B cell (primary cell): ENCODE results near the gene MAP3K1. TPM values are rescaled to one million over a fixed set of nuclear protein-coding genes. Genes with fewer than 3 reads are reported as not detected.

ENCODE experiments used
- ATAC-seq: fragments of 200-7000 bp; cut with Tn5 transposase; one replicate; pipeline ENCODE4 v1.10.0; 2021; ENCODE audit warnings: low read depth, mild to moderate bottlenecking, moderate number of reproducible peaks, moderate library complexity
- CTCF ChIA-PET: fragments of 350-600 bp; sonication (Branson Sonifier 250); formaldehyde crosslinking; loops from one replicate; lab custom pipeline; 2021; ENCODE audit warnings: antibody characterized with exemption, inconsistent platforms; lab: Charles Lee
- POLR2A ChIA-PET: fragments of 350-600 bp; sonication (Branson Sonifier 250); formaldehyde crosslinking; loops from one replicate; lab custom pipeline; 2021; ENCODE audit warnings: antibody characterized with exemption; lab: Charles Lee
- DNase-seq: peaks from one replicate; pipeline ENCODE4 v3.0.0; 2013
- H2AFZ ChIP-seq: 2 replicates; pipeline ENCODE4 v1.6.1; 2012; ENCODE audit warnings: mild to moderate bottlenecking, low read depth, low read length; ENCODE audit not compliant: insufficient read depth, poor library complexity, severe bottlenecking
- H3K27ac ChIP-seq, 2 donors: 1 replicate in 1 of 2; 2 replicates in 1 of 2; pipeline ENCODE4 v1.5.1; 2012 to 2013; ENCODE audit warnings: low read length in 2 of 2, mild to moderate bottlenecking in 2 of 2, moderate library complexity in 1 of 2
- H3K27me3 ChIP-seq, 4 experiments: fragments of 200-600 bp in 1 of 4; sonication (generic) in 1 of 4; replicated peaks in 1 of 4; 1 replicate in 2 of 4; 2 replicates in 2 of 4; pipeline versions ENCODE4 v1.6.1 to v1.7.0; 2013 to 2016; ENCODE audit warnings: low read length in 3 of 4, mild to moderate bottlenecking in 2 of 4, mixed read lengths in 1 of 4, moderate library complexity in 1 of 4; ENCODE audit not compliant: insufficient read depth in 4 of 4, control insufficient read depth in 3 of 4; ENCODE audit errors: control extremely low read depth in 1 of 4
- H3K36me3 ChIP-seq, 2 experiments: replicated peaks in 1 of 2; 1 replicate in 1 of 2; 2 replicates in 1 of 2; pipeline versions ENCODE4 v1.6.1 to v1.7.1; 2013; ENCODE audit warnings: low read length in 1 of 2; ENCODE audit not compliant: insufficient read depth in 2 of 2, control insufficient read depth in 1 of 2; ENCODE audit errors: control extremely low read depth in 1 of 2, extremely low read depth in 1 of 2
- H3K4me1 ChIP-seq, 2 donors: fragments of 200-600 bp in 1 of 2; sonication (generic) in 1 of 2; 1 replicate in 1 of 2; 2 replicates in 1 of 2; pipeline versions ENCODE4 v1.5.1 to v1.6.1; 2013 to 2017; ENCODE audit warnings: low read length in 2 of 2; ENCODE audit not compliant: control insufficient read depth in 2 of 2, insufficient read depth in 2 of 2
- H3K4me2 ChIP-seq: replicated peaks from 2 replicates; pipeline ENCODE3; 2012; ENCODE audit warnings: mild to moderate bottlenecking, low read depth, low read length; ENCODE audit not compliant: poor library complexity, severe bottlenecking
- H3K4me3 ChIP-seq, 5 experiments: fragments of 200-600 bp in 1 of 5; sonication (generic) in 1 of 5; 1 replicate in 3 of 5; 2 replicates in 2 of 5; pipeline versions ENCODE4 v1.5.1 to v1.7.0; 2011 to 2016; ENCODE audit warnings: low read length in 4 of 5, mild to moderate bottlenecking in 4 of 5, low read depth in 2 of 5, control low read depth in 1 of 5, moderate library complexity in 1 of 5; ENCODE audit not compliant: insufficient read depth in 1 of 5; ENCODE audit errors: control extremely low read depth in 1 of 5, extremely low read depth in 1 of 5
- H3K79me2 ChIP-seq: fragments of 200-600 bp; sonication (generic); one replicate; pipeline ENCODE4 v1.6.0; 2016; ENCODE audit warnings: low read length; ENCODE audit not compliant: control insufficient read depth, insufficient read depth
- H3K9ac ChIP-seq: fragments of 200-600 bp; sonication (generic); 2 replicates; pipeline ENCODE4 v1.6.1; 2017; ENCODE audit warnings: mild to moderate bottlenecking, low read length, moderate library complexity
- H3K9me3 ChIP-seq, 3 donors: one replicate each; pipeline versions ENCODE4 v1.6.1 to v1.7.1; 2013; ENCODE audit warnings: low read length in 2 of 3; ENCODE audit not compliant: control insufficient read depth in 2 of 3, insufficient read depth in 1 of 3; ENCODE audit errors: control extremely low read depth in 1 of 3
- H4K20me1 ChIP-seq: 2 replicates; pipeline ENCODE4 v1.6.0; 2012; ENCODE audit warnings: mild to moderate bottlenecking, low read length; ENCODE audit not compliant: insufficient read depth, control insufficient read depth, poor library complexity, severe bottlenecking
- H3K27ac Mint-ChIP-seq: one replicate; pipeline ENCODE4 v1.8.0; 2021; ENCODE audit warnings: mixed read lengths
- H3K27me3 Mint-ChIP-seq: one replicate; pipeline ENCODE4 v1.8.0; 2021; ENCODE audit warnings: mixed read lengths
- H3K4me1 Mint-ChIP-seq: one replicate; pipeline ENCODE4 v1.8.0; 2021; ENCODE audit warnings: mixed read lengths
- H3K4me3 Mint-ChIP-seq: one replicate; pipeline ENCODE4 v1.8.0; 2021; ENCODE audit warnings: mixed read lengths
- H3K9me3 Mint-ChIP-seq: one replicate; pipeline ENCODE4 v1.8.0; 2022; ENCODE audit warnings: mixed read lengths; ENCODE audit not compliant: insufficient read depth
- CTCF ChIP-seq: fragments of 200-600 bp; IDR thresholded peaks from one replicate; pipeline ENCODE4 v1.8.0; 2022; ENCODE audit warnings: antibody characterized with exemption, mild to moderate bottlenecking
- EZH2 ChIP-seq: IDR thresholded peaks from 2 replicates; pipeline ENCODE4 v1.6.1; 2012; ENCODE audit warnings: borderline replicate concordance, low read depth, mild to moderate bottlenecking, moderate library complexity, low read length; ENCODE audit not compliant: insufficient read depth, poor library complexity, severe bottlenecking
- WGBS: methylation state at CpG from one replicate; pipeline ENCODE4 v1.1.5; 2013; ENCODE audit warnings: missing lambda C conversion rate; ENCODE audit not compliant: insufficient coverage; 5-methylcytosine and 5-hydroxymethylcytosine counted together
- intact Hi-C: fragments of 100-400 bp; cut with micrococcal nuclease; formaldehyde crosslinking; loops from one replicate; pipeline ENCODE4 v1.10.0; 2022
- polyA plus RNA-seq: library from polyadenylated mRNA; depleted of rRNA; stranded (reverse); fragments of >200 nt; gene quantifications from 2 replicates; pipeline ENCODE4 v1.2.3, GENCODE V29; 2012
- total RNA-seq, 2 donors: library from RNA; stranded (reverse); fragments of 120-200 nt in 1 of 2; gene quantifications; 1 replicate in 1 of 2; 2 replicates in 1 of 2; pipeline versions ENCODE4 v1.2.3 to v1.2.4, GENCODE V29; 2013 to 2022

Gene MAP3K1
- total and polyA plus RNA-seq, 2 donors (not counting 1 experiment from before 2014, with no cell fraction given), result 51.7 to 160 TPM

GRCh38 chr5:56851258-56851941, 36.1 kb downstream of the MAP3K1 start:
- Histone ChIP-seq H3K9ac (peak overlapping the region; percentile 13), H3K4me2 (peak overlapping the region; percentile 60), H3K4me3 (no peak overlapping the region), H3K36me3 (peaks cover 0 to 4% of the 10 kb centered on the region in 2 experiments), H3K9me3 (no peaks in the 10 kb centered on the region), H4K20me1 (peaks cover 97% of the 10 kb centered on the region), H3K27me3 (no peaks in the 10 kb centered on the region), H2AFZ (no peak overlapping the region), H3K27ac (peak overlapping the region in 1 of 2 donors; percentile 84), H3K4me1 (peaks cover 71 to 98% of the 10 kb centered on the region in 2 donors), H3K79me2 (peaks cover 100% of the 10 kb centered on the region)
- H3K4me1 Mint-ChIP-seq, result peaks cover 91% of the 10 kb centered on the region
- DNase-seq (no peak), ATAC-seq (no peak)
- ChIA-PET CTCF (interaction anchor here (1.2 to 1.4 kb wide), 3 partner anchors 10 to 581 kb away, joined by 3 to 8 read pairs (median 4); no protein-coding TSS in a partner anchor), POLR2A (interaction anchor here (1.2 kb wide), 1 partner anchor 581 kb away, joined by 3 read pairs; no protein-coding TSS in a partner anchor)
- H3K27ac Mint-ChIP-seq, result peak overlapping the region; percentile 43
- no peak for TF ChIP-seq CTCF
- WGBS, result 89% methylated on average over 3 of the region's 6 CpGs
- intact Hi-C loops, result no loop called here
- no peaks in the 10 kb centered on the region for H3K9me3 Mint-ChIP-seq
- H3K4me3 Mint-ChIP-seq, result peak overlapping the region; percentile 56
- H3K27me3 Mint-ChIP-seq, result no peaks in the 10 kb centered on the region

GRCh38 chr5:56852228-56853000, 37.1 kb downstream of the MAP3K1 start:
- H3K9me3 Mint-ChIP-seq, result no peaks in the 10 kb centered on the region
- no CpG with 5 or more reads among the region's 3 CpGs for WGBS
- Histone ChIP-seq H3K27ac (peak overlapping the region; percentile 11 to 84), H3K4me2 (peak overlapping the region; percentile 60), H3K36me3 (peaks cover 0 to 11% of the 10 kb centered on the region in 2 experiments), H3K4me3 (peak overlapping the region in 2 of 5 experiments; percentile 23 to 29), H3K79me2 (peaks cover 100% of the 10 kb centered on the region), H3K9me3 (no peaks in the 10 kb centered on the region), H3K4me1 (peaks cover 66 to 96% of the 10 kb centered on the region in 2 donors), H3K9ac (peak overlapping the region; percentile 46), H2AFZ (no peak overlapping the region), H4K20me1 (peaks cover 97% of the 10 kb centered on the region), H3K27me3 (no peaks in the 10 kb centered on the region)
- peak overlapping the region; percentile 70 for H3K27ac Mint-ChIP-seq
- CTCF ChIA-PET, result interaction anchor here (1.2 to 1.4 kb wide), 3 partner anchors 9 to 582 kb away, joined by 3 to 8 read pairs (median 4); no protein-coding TSS in a partner anchor
- peak overlapping the region; percentile 56 for H3K4me3 Mint-ChIP-seq
- peaks cover 88% of the 10 kb centered on the region for H3K4me1 Mint-ChIP-seq
- DNase-seq (no peak), ATAC-seq (no peak)
- TF ChIP-seq EZH2 (no peak), CTCF (no peak)
- POLR2A ChIA-PET, result interaction anchor here (1.2 kb wide), 1 partner anchor 582 kb away, joined by 3 read pairs; no protein-coding TSS in a partner anchor
- no peaks in the 10 kb centered on the region for H3K27me3 Mint-ChIP-seq
- intact Hi-C loops, result no loop called here
